ENCODE results near the gene SLX9.
A peak's percentile ranks its signal among the peaks of the same experiment; 100 is the strongest.

SLX9 gene

GRCh38 chr21:44934797-44935532 lies 4.9 kb upstream of the SLX9 start:
- H3K36me3 ChIP-seq (ENCODE audit: insufficient read depth, low read depth, low read length) = no peaks in the 10 kb centered on the region
- H3K4me3 ChIP-seq (ENCODE audit: low read length) = no peak overlapping the region
- H3K4me1 ChIP-seq (ENCODE audit: insufficient read depth, low read length) = peaks cover 5% of the 10 kb centered on the region; the same call in 1 of the 2 replicates
- H3K27me3 ChIP-seq (ENCODE audit: insufficient read depth, low read length) = peaks cover 55% of the 10 kb centered on the region
- no peak overlapping the region for H3K9ac ChIP-seq (ENCODE audit: low read depth, low read length)
- H3K27ac ChIP-seq (ENCODE audit: low read length) = no peak overlapping the region
- no peaks in the 10 kb centered on the region for H3K9me3 ChIP-seq (ENCODE audit: insufficient read depth, low read depth, low read length)

DNA sequence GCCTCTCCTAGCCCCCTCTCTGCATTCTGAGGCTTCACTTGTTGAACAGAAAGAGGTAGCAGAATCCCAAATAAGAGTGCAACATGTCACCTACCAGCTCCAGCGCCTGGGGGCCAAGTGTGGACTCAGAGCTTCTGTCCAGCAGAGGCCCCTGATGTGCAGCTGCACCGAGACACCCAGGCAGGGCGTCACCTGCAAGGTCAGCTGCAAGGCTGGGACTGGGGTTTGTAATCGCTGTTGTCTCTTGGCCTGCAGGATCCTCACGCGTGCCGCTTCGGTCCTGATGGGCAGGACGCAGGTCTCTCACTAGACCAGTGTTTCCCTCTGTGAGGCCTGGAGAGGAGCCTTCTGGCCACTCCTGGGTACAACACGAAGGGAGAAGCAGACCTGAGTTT lies 4.3 kb upstream of the SLX9 start:
- Histone ChIP-seq H3K9me3 (ENCODE audit: insufficient read depth, low read depth, low read length) (no peaks in the 10 kb centered on the region), H3K4me3 (ENCODE audit: low read length) (no peak overlapping the region), H3K27me3 (ENCODE audit: insufficient read depth, low read length) (peaks cover 49% of the 10 kb centered on the region), H3K36me3 (ENCODE audit: insufficient read depth, low read depth, low read length) (no peaks in the 10 kb centered on the region), H3K9ac (ENCODE audit: low read depth, low read length) (no peak overlapping the region), H3K4me1 (ENCODE audit: insufficient read depth, low read length) (peaks cover 5% of the 10 kb centered on the region; the same call in 1 of the 2 replicates), H3K27ac (ENCODE audit: low read length) (no peak overlapping the region)

GRCh38 chr21:44938772-44939531 lies 877 bp upstream of the SLX9 start:
- H3K27me3 ChIP-seq (ENCODE audit: insufficient read depth, low read length) = peaks cover 15% of the 10 kb centered on the region

DNA sequence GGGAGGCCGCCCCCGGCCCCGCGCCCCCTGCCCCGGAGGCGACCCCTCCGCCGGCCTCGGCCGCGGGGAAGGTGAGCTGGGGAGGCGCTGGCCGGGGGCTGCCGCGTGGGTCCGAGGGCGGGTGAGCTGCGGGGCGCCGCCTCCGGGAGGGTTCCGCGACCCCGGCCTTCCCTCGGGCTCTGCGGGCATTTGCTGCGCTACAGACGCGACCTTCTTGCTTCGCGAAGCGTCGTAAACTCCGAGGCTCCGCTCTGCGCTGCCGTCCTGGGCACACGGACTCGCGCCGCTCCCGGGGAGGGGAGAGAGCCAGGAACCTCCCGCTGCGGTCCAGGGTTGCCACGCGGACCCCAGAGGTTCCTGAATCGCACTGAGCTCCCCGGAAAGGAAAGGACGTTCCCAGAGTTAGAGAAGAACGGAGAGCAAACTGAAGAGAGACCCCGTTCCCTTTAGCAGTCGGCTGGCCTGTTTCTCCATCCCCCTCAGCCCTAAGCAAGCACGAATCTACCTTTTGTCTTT lies 345 bp downstream of the SLX9 start:
- Histone ChIP-seq H3K9me3 (ENCODE audit: insufficient read depth, low read depth, low read length) (no peaks in the 10 kb centered on the region), H3K27me3 (ENCODE audit: insufficient read depth, low read length) (peaks cover 2% of the 10 kb centered on the region; the same call in 1 of the 2 replicates), H3K9ac (ENCODE audit: low read depth, low read length) (peak overlapping the region; percentile 82), H3K4me1 (ENCODE audit: insufficient read depth, low read length) (peaks cover 4% of the 10 kb centered on the region; the same call in 1 of the 2 replicates), H3K27ac (ENCODE audit: low read length) (no peak overlapping the region), H3K4me3 (ENCODE audit: low read length) (peak overlapping the region; percentile 87), H3K36me3 (ENCODE audit: insufficient read depth, low read depth, low read length) (peaks cover 34% of the 10 kb centered on the region)

More at GRCh38 chr21:44938772-44939531, 877 bp upstream of the SLX9 start:
- H3K4me3 ChIP-seq (ENCODE audit: low read length) = peak overlapping the region; percentile 87
- peak overlapping the region; percentile 83; the same call in 1 of the 2 replicates for H3K9ac ChIP-seq (ENCODE audit: low read depth, low read length)
- H3K9me3 ChIP-seq (ENCODE audit: insufficient read depth, low read depth, low read length) = no peaks in the 10 kb centered on the region
- peaks cover 22% of the 10 kb centered on the region for H3K36me3 ChIP-seq (ENCODE audit: insufficient read depth, low read depth, low read length)
- H3K4me1 ChIP-seq (ENCODE audit: insufficient read depth, low read length) = peaks cover 4% of the 10 kb centered on the region; the same call in 1 of the 2 replicates
- no peak overlapping the region for H3K27ac ChIP-seq (ENCODE audit: low read length)

- no peaks in the 10 kb centered on the region for H3K9me3 ChIP-seq (ENCODE audit: insufficient read depth, low read depth, low read length)
- peaks cover 4% of the 10 kb centered on the region; the same call in 1 of the 2 replicates for H3K4me1 ChIP-seq (ENCODE audit: insufficient read depth, low read length)
- no peaks in the 10 kb centered on the region for H3K27me3 ChIP-seq (ENCODE audit: insufficient read depth, low read length)
- H3K4me3 ChIP-seq (ENCODE audit: low read length) = peak overlapping the region; percentile 87
- H3K36me3 ChIP-seq (ENCODE audit: insufficient read depth, low read depth, low read length) = peaks cover 39% of the 10 kb centered on the region
- H3K27ac ChIP-seq (ENCODE audit: low read length) = no peak overlapping the region
- H3K9ac ChIP-seq (ENCODE audit: low read depth, low read length) = peak overlapping the region; percentile 82
These were observed 1.7 kb downstream of the SLX9 start for GRCh38 chr21:44941567-44941966.

DNA sequence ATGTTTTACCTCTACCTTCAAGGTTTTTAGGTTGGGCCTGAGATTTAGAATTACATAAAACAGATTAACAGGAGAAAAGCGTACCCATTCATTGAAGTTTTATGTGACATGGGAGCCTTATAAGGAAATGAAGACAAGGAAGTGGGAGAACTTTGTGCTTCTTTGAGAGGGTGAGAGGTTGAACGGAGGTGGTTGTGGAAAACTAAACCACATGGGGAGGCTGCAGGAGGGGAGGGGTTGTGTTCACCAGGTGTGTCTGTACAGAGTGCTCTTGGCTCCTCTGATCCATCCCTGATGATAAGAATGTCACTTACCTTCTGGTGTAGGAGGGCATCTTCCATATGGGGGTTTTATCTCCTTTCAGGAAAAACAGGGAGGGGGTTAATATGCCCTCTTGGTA lies 2.7 kb downstream of the SLX9 start:
- Histone ChIP-seq H3K27ac (ENCODE audit: low read length) (no peak overlapping the region), H3K9me3 (ENCODE audit: insufficient read depth, low read depth, low read length) (no peaks in the 10 kb centered on the region), H3K36me3 (ENCODE audit: insufficient read depth, low read depth, low read length) (peaks cover 47% of the 10 kb centered on the region), H3K4me3 (ENCODE audit: low read length) (no peak overlapping the region), H3K4me1 (ENCODE audit: insufficient read depth, low read length) (peaks cover 4% of the 10 kb centered on the region; the same call in 1 of the 2 replicates), H3K27me3 (ENCODE audit: insufficient read depth, low read length) (no peaks in the 10 kb centered on the region), H3K9ac (ENCODE audit: low read depth, low read length) (no peak overlapping the region)

GRCh38 chr21:44943005-44943685 lies 3.3 kb downstream of the SLX9 start:
- Histone ChIP-seq H3K27me3 (ENCODE audit: insufficient read depth, low read length) (no peaks in the 10 kb centered on the region), H3K9ac (ENCODE audit: low read depth, low read length) (no peak overlapping the region; the same call in 1 of the 2 replicates), H3K27ac (ENCODE audit: low read length) (no peak overlapping the region), H3K9me3 (ENCODE audit: insufficient read depth, low read depth, low read length) (no peaks in the 10 kb centered on the region), H3K36me3 (ENCODE audit: insufficient read depth, low read depth, low read length) (peaks cover 52% of the 10 kb centered on the region), H3K4me3 (ENCODE audit: low read length) (no peak overlapping the region), H3K4me1 (ENCODE audit: insufficient read depth, low read length) (peaks cover 4% of the 10 kb centered on the region; the same call in 1 of the 2 replicates)

GRCh38 chr21:44943686-44944550 lies 4.1 kb downstream of the SLX9 start:
- H3K27me3 ChIP-seq (ENCODE audit: insufficient read depth, low read length) = no peaks in the 10 kb centered on the region
- H3K27ac ChIP-seq (ENCODE audit: low read length) = no peak overlapping the region
- H3K36me3 ChIP-seq (ENCODE audit: insufficient read depth, low read depth, low read length) = peaks cover 52% of the 10 kb centered on the region
- H3K4me1 ChIP-seq (ENCODE audit: insufficient read depth, low read length) = peaks cover 4% of the 10 kb centered on the region; the same call in 1 of the 2 replicates
- no peak overlapping the region for H3K4me3 ChIP-seq (ENCODE audit: low read length)
- no peaks in the 10 kb centered on the region for H3K9me3 ChIP-seq (ENCODE audit: insufficient read depth, low read depth, low read length)
- H3K9ac ChIP-seq (ENCODE audit: low read depth, low read length) = no peak overlapping the region

GRCh38 chr21:44944596-44944995 lies 4.8 kb downstream of the SLX9 start:
- H3K36me3 ChIP-seq (ENCODE audit: insufficient read depth, low read depth, low read length) = peaks cover 52% of the 10 kb centered on the region
- H3K27me3 ChIP-seq (ENCODE audit: insufficient read depth, low read length) = no peaks in the 10 kb centered on the region
- no peak overlapping the region for H3K9ac ChIP-seq (ENCODE audit: low read depth, low read length)
- no peak overlapping the region for H3K27ac ChIP-seq (ENCODE audit: low read length)
- H3K4me1 ChIP-seq (ENCODE audit: insufficient read depth, low read length) = peaks cover 4% of the 10 kb centered on the region; the same call in 1 of the 2 replicates
- no peaks in the 10 kb centered on the region for H3K9me3 ChIP-seq (ENCODE audit: insufficient read depth, low read depth, low read length)
- H3K4me3 ChIP-seq (ENCODE audit: low read length) = no peak overlapping the region

GRCh38 chr21:44946254-44947041 lies 6.6 kb downstream of the SLX9 start:
- H3K27me3 ChIP-seq (ENCODE audit: insufficient read depth, low read length) = no peaks in the 10 kb centered on the region
- peaks cover 63% of the 10 kb centered on the region for H3K36me3 ChIP-seq (ENCODE audit: insufficient read depth, low read depth, low read length)
- no peaks in the 10 kb centered on the region for H3K4me1 ChIP-seq (ENCODE audit: insufficient read depth, low read length)
- no peak overlapping the region for H3K4me3 ChIP-seq (ENCODE audit: low read length)
- H3K9ac ChIP-seq (ENCODE audit: low read depth, low read length) = no peak overlapping the region
- no peak overlapping the region for H3K27ac ChIP-seq (ENCODE audit: low read length)
- H3K9me3 ChIP-seq (ENCODE audit: insufficient read depth, low read depth, low read length) = no peaks in the 10 kb centered on the region

All from iPS-20b (cell line).